Mammary epithelial cell (primary cell): ENCODE measurements around the gene RBM33.

Experiments
- CTCF ChIP-seq, 2 donors: IDR thresholded peaks in 1 of 2; conservative IDR thresholded peaks in 1 of 2; 2 replicates each; pipeline ENCODE4 v1.5.1; 2011 to 2012; ENCODE audit warnings: inconsistent platforms in 2 of 2, low read length in 2 of 2, mild to moderate bottlenecking in 2 of 2, control low read depth in 1 of 2, low read depth in 1 of 2; ENCODE audit not compliant: insufficient read depth in 1 of 2; ENCODE audit errors: extremely low read depth in 1 of 2
- EZH2 ChIP-seq: IDR thresholded peaks from 2 replicates; pipeline ENCODE4 v1.6.1; 2012; ENCODE audit warnings: low read length, inconsistent platforms, borderline replicate concordance

GRCh38 chr7:155804431-155804831 is 160.0 kb downstream of the RBM33 start:
- TF ChIP-seq CTCF (conservative IDR thresholded peaks at IDR 0.05 in 1 of 2, IDR thresholded peaks at IDR 0.05 in 1 of 2; ENCODE audit: extremely low read depth in 1 of 2, insufficient read depth in 1 of 2, low read depth in 1 of 2, low read length in 2 of 2) (no peak), EZH2 (no peak)
